Measurements from ENCODE around the gene ARSD. TPM values are rescaled to one million over a fixed set of nuclear protein-coding genes. Genes with fewer than 3 reads are reported as not detected.
"Not testable (repeated sequence)": the region's sequence is repeated elsewhere in the genome, so short reads cannot be mapped to it uniquely, and the experiment has no call there.

Gene ARSD
- total RNA-seq, 4 donors from 2014 or later: 11.6 to 20.3 (median 14.9) TPM

DNA sequence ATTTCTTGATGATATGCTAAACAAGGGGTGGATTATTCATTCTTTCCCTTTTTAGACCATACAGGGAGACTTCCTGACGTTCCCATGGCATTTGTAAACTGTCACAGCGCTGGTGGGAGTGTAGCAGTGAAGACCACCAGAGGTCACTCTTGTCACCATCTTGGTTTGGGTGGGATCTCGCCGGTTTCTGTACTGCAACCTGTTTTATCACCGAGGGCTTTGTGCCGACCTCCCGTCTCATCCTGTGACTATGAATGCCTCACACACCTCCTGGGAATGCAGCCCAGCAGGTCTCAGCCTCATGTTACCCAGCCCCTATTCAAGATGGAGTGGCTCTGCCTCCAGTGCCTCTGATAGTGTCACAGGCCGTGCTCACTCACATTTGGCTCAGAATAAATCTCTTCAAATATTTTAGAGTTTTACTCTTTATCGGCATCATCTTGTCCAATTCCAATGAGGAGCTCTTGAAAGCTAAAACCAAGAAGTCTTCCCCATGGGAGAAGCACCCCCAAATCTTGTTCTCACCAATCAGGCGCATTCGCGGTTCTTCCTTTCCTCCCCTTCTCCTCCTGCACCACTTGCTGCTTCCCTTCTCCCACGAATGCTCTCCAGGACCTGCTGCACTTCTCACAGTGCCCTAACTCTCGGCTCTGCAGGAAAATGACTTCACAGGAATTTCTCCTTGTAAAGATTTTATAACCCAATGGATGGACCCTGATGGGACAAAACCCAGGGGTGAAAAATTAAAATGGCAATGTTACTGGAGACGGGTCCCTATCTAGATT is 39.2 kb downstream of the ARSD start:
- TF ChIP-seq, protein P1, sequence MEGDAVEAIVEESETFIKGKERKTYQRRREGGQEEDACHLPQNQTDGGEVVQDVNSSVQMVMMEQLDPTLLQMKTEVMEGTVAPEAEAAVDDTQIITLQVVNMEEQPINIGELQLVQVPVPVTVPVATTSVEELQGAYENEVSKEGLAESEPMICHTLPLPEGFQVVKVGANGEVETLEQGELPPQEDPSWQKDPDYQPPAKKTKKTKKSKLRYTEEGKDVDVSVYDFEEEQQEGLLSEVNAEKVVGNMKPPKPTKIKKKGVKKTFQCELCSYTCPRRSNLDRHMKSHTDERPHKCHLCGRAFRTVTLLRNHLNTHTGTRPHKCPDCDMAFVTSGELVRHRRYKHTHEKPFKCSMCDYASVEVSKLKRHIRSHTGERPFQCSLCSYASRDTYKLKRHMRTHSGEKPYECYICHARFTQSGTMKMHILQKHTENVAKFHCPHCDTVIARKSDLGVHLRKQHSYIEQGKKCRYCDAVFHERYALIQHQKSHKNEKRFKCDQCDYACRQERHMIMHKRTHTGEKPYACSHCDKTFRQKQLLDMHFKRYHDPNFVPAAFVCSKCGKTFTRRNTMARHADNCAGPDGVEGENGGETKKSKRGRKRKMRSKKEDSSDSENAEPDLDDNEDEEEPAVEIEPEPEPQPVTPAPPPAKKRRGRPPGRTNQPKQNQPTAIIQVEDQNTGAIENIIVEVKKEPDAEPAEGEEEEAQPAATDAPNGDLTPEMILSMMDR (IDR thresholded peaks at IDR 0.05): peak; percentile 15 to 39 (median 29)
- DNase-seq (ENCODE audit: extremely low spot score); intact Hi-C loops (cut with DNase I); H3K36me3 ChIP-seq; H3K27ac ChIP-seq (replicated peaks in 1 of 4); H3K4me1 ChIP-seq; H3K9me3 ChIP-seq; H3K27me3 ChIP-seq: not testable (repeated sequence)
- peak overlapping the region; percentile 43 to 59 (median 46) for H3K4me3 ChIP-seq
- WGBS: 41% methylated on average over 15 of the region's 15 CpGs

- no peak for DNase-seq (ENCODE audit: extremely low spot score)
- intact Hi-C loops (cut with DNase I): no loop called here
- peak overlapping the region; percentile 43 to 59 (median 46) for H3K4me3 ChIP-seq
- H3K27me3 ChIP-seq: no peaks in the 10 kb centered on the region
- WGBS: 41% methylated on average over 11 of the region's 11 CpGs
- H3K9me3 ChIP-seq: no peaks in the 10 kb centered on the region
- H3K4me1 ChIP-seq: peaks cover 0 to 7% (median 3%) of the 10 kb centered on the region in 4 donors
- no peaks in the 10 kb centered on the region for H3K36me3 ChIP-seq
- TF ChIP-seq, protein P1 (IDR thresholded peaks at IDR 0.05): no peak
- TF ChIP-seq POLR2AphosphoS5 (IDR thresholded peaks at IDR 0.05) (no peak), EP300 (IDR thresholded peaks at IDR 0.05) (no peak), POLR2A (IDR thresholded peaks at IDR 0.05; ENCODE audit: low read depth) (no peak)
- no peak overlapping the region for H3K27ac ChIP-seq (replicated peaks in 1 of 4)
Measured at GRCh38 chrX:2889045-2889605, 40.0 kb downstream of the ARSD start.

DNA sequence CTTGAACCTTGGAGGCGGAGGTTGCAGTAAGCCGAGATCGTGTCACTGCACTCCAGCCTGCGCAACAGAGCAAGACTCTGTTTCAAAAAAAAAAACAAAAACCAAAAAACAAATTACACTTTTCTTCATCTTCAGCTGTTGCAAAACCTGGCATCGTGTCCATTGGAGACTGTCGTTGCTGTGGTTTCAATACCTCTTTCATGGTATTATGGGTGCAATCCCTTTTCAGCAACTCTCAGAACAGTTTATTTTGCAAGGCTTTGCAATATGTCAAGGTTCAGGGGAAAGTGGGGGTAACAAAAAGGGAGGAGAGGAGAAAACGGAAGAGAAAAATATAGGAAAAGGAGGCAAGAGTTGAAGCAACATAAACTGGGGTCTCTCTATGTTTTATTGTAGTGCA is 40.8 kb downstream of the ARSD start:
- Histone ChIP-seq H3K27ac (replicated peaks in 1 of 4) (no peak overlapping the region), H3K27me3 (no peaks in the 10 kb centered on the region), H3K9me3 (no peaks in the 10 kb centered on the region), H3K4me1 (peaks cover 0 to 7% (median 3%) of the 10 kb centered on the region in 4 donors), H3K36me3 (no peaks in the 10 kb centered on the region), H3K4me3 (no peak overlapping the region)
- TF ChIP-seq POLR2AphosphoS5 (IDR thresholded peaks at IDR 0.05): no peak
- TF ChIP-seq EP300 (IDR thresholded peaks at IDR 0.05): no peak
- TF ChIP-seq POLR2A (IDR thresholded peaks at IDR 0.05; ENCODE audit: low read depth): no peak
- TF ChIP-seq, protein P1 (IDR thresholded peaks at IDR 0.05): no peak
- 81% methylated on average over 7 of the region's 7 CpGs for WGBS
- no peak for DNase-seq (ENCODE audit: extremely low spot score)
- intact Hi-C loops (cut with DNase I): no loop called here

GRCh38 chrX:2883770-2884169 is 45.4 kb downstream of the ARSD start:
- Histone ChIP-seq H3K4me1 (peaks cover 0 to 3% (median under 1%) of the 10 kb centered on the region in 4 donors), H3K4me3 (no peak overlapping the region), H3K27me3 (no peaks in the 10 kb centered on the region), H3K36me3 (no peaks in the 10 kb centered on the region), H3K27ac (replicated peaks in 1 of 4) (no peak overlapping the region), H3K9me3 (no peaks in the 10 kb centered on the region)
- TF ChIP-seq, protein P1 (IDR thresholded peaks at IDR 0.05): no peak
- no peak for TF ChIP-seq POLR2AphosphoS5 (IDR thresholded peaks at IDR 0.05)
- no peak for TF ChIP-seq EP300 (IDR thresholded peaks at IDR 0.05)
- TF ChIP-seq POLR2A (IDR thresholded peaks at IDR 0.05; ENCODE audit: low read depth): no peak
- DNase-seq (ENCODE audit: extremely low spot score): no peak
- 97% methylated on average over 14 of the region's 14 CpGs for WGBS
- intact Hi-C loops (cut with DNase I): no loop called here
